NCI-H146 treated with DMSO at 0.1 percent for 48 hours (cell line): ENCODE results near the gene CCR5.
"Not testable (repeated sequence)": the region's sequence is repeated elsewhere in the genome, so short reads cannot be mapped to it uniquely, and the experiment has no call there.

Experiments used
- DNase-seq: peaks from one replicate; lab custom pipeline; 2025; ENCODE audit not compliant: unreplicated experiment; lab: John Stamatoyannopoulos, UW

Gene CCR5

DNA sequence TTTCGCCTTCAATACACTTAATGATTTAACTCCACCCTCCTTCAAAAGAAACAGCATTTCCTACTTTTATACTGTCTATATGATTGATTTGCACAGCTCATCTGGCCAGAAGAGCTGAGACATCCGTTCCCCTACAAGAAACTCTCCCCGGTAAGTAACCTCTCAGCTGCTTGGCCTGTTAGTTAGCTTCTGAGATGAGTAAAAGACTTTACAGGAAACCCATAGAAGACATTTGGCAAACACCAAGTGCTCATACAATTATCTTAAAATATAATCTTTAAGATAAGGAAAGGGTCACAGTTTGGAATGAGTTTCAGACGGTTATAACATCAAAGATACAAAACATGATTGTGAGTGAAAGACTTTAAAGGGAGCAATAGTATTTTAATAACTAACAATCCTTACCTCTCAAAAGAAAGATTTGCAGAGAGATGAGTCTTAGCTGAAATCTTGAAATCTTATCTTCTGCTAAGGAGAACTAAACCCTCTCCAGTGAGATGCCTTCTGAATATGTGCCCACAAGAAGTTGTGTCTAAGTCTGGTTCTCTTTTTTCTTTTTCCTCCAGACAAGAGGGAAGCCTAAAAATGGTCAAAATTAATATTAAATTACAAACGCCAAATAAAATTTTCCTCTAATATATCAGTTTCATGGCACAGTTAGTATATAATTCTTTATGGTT, at the start of gene CCR5:
CCR5 (plus strand) TSS at position 108 of the 680 bp plus-strand sequence. CDS start 1,957 bp downstream, outside the sequence.
- no peak for DNase-seq

GRCh38 chr3:46321461-46322104, 49.2 kb upstream of the CCR5 start:
- no peak for DNase-seq

GRCh38 chr3:46324036-46324435, 46.7 kb upstream of the CCR5 start:
- no peak for DNase-seq

GRCh38 chr3:46325645-46326300, 45.0 kb upstream of the CCR5 start:
- no peak for DNase-seq

DNA sequence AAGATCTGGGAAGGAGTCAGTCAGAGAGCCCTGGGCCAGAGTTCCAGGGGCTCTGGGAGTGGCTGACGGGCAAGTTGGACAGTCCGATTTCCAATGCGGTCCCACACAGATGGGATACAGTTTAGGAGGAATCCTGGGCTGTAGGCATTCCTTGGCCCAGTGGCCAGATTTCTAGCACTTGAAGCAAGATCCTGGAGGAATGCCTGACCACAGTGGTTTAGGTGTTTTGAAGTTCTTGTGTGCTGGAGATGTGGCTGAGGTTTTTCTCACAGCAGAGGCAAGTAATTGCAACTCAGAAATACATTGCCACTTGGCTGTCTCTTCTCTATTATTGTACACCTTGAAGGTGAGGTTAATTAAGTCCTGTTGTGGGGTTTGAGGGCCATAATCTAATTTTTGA, 40.1 kb upstream of the CCR5 start:
- DNase-seq = not testable (repeated sequence)

DNA sequence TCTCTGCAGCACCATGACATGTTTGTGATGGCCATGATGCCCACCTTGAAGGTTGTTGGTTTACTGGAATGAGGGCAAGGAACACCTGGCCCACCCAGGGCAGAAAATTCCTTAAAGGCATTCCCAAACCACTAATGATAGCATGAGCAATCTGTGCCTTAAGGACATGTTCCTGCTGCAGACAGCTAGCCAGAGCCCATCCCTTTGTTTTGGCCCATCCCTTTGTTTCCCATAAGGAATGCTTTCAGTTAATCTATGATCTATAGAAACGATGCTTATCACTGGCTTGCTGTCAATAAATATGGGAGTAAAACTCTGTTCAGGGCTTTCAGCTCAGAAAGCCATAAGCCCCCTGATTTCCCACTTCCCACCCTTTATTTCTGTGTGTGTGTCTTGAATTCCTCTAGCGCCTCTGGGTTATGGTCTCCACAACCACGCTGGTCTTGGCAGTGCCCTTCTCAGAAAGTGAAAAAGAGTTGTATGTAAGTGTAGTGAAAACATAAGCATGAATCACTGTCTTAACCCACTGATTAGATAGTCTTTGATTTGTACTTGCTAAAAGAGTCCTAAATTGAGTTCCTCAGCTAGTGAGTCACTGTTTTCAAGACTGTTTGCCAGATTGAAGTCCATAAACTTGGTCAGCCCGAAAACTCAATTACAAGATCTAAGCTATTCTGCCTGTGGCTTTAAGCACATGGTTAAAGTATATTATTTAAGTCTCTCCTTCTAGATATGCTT, 35.8 kb upstream of the CCR5 start:
- no peak for DNase-seq

- no peak for DNase-seq
These were observed 35.2 kb upstream of the CCR5 start for GRCh38 chr3:46335541-46335940.

- DNase-seq = no peak
These were observed 32.8 kb upstream of the CCR5 start for GRCh38 chr3:46337911-46338310.

- DNase-seq = no peak
These were observed 31.9 kb upstream of the CCR5 start for GRCh38 chr3:46338840-46339239.

- no peak for DNase-seq
These were observed 26.3 kb upstream of the CCR5 start for GRCh38 chr3:46344476-46344875.

DNA sequence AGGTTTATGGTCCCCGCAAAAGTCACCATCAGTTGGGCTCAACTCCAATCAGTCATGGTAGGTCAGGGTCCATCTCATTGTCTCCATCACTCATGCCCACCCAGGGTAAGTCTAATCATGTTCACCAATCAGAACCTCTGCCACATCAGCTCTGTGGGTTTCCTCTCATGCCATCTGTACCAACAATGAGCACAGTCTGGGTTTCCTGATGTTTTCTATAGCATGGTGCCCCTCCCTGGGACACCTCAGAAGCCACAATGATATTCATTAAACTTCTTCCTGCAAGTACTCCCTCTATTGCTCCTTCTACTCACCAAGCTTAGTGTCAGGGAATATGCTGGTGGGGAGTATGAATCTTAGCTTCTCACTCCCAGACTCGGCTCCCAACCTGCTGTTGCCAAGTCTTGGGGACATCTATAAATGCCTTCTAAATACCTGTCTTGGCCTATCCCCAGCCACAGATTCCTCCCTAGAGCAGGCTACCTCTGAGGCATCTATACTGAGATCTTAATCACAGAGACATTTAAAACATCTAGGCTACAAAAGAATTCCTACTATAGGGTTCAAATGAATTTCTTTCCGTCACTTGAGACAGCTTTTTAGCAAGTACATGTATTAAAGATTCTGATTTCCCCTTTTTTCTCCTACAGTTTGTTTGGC, 21.8 kb upstream of the CCR5 start:
- no peak for DNase-seq

DNA sequence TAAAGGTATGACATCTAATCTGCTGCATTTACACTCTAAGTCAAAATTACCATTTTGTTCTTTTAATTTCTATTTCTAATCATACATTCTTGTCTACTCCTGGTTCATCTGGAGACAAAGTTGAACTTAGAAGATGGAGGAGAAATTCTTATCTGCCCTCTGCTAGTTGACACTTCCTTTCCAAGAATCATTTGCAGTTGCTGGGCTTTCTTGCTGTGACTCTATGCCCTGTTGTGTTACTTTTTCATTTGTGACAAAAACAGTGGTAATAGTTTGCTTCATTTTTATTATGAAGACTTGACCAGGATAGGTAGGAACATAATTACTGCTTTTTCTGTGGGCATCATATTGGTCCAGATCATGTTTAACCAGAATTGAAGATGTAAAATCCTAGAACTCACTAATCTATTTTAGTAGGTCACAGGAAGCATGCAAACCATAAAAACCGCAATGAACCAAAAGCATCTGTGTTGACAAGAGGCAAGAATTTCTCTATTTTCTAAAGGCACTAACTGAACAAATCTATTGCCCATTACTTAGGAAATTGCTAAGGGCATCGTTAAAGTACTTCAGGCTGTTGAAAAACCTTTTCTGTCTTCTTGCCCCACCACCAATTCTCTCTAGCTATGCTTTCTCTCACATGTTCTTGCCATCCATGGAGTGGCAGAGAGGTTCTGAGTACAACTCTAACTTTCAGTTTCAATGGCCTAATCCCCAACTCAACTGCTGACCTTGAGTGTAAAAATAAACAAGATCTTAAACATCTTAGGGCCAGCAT, 21.1 kb upstream of the CCR5 start:
- DNase-seq = no peak

DNA sequence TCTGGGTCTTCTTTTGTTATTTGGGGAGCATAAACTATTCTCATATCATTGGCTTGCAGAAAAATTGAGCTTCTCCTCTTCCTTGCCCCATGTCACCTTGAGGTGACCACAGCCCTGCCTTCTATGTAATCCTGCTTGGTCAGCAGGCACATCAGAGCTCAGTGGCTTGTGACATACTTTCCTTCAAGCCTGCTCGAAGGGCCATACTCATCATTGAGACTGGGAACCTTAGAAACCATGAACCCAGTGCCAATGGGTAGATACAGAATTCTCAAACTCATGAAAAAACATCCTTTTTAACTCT, 20.5 kb upstream of the CCR5 start:
- no peak for DNase-seq

DNA sequence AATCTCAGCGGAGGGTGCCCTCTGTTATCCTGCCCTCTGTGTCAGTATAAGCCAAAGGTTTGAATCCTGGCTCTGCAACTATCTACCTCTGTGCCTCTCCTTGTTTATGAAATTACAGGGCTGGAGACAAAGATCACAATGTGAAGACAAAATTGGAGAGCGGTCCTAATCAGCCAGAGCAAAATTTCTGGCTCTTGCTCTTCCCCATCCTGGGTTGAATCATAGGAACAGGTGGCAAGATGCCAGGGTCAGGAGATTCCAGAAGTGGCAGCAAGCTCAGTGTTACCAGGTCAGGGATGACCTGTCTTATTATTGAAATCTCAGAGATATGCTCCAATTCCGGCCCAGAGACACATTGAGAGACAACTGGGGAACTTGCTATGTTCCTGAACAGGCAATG, 19.1 kb upstream of the CCR5 start:
- DNase-seq = no peak

DNA sequence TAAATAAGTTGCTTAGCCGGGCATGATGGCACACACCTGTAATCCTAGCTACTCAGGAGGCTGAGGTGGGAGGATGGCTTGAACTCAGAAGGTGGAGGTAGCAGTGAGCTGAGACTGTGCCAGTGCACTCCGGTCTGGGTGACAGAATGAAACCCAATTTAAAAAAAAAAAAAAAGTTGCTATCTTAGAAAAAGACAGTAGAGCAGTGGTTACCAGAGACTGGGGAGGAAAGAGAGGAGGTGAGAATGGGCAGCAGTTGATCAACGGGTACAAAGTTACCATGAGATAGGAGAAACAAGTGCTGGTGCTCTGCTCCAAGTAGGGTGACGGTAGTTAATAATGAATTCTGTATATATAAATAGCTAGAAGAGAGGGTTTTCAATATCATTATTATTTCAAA, 17.7 kb upstream of the CCR5 start:
- no peak for DNase-seq

DNA sequence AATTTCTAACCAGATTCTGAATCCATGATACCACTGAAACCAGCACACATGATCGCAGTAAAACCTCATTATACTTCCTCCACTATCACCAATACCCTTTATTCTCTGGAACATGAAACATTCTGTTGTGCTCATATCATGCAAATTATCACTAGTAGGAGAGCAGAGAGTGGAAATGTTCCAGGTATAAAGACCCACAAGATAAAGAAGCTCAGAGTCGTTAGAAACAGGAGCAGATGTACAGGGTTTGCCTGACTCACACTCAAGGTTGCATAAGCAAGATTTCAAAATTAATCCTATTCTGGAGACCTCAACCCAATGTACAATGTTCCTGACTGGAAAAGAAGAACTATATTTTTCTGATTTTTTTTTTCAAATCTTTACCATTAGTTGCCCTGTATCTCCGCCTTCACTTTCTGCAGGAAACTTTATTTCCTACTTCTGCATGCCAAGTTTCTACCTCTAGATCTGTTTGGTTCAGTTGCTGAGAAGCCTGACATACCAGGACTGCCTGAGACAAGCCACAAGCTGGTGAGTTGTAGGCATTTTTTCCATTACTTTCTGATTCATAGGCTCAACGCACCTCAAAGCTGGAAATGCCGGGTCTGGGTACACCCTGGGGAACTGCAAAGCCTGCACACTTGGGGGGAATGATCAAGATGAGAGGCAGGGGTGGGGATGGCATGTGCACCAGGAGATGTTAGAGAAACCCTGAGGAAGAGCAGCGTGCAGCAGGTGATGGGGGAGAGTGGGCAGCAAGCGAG, 16.9 kb upstream of the CCR5 start, which contains the start of gene CCR2:
CCR2 (plus strand) TSS at position 465 of the 764 bp plus-strand sequence. CDS start 3,417 bp downstream, outside the sequence.
- DNase-seq = no peak

- DNase-seq = no peak
These were observed 16.3 kb upstream of the CCR5 start for GRCh38 chr3:46354478-46354877.

DNA sequence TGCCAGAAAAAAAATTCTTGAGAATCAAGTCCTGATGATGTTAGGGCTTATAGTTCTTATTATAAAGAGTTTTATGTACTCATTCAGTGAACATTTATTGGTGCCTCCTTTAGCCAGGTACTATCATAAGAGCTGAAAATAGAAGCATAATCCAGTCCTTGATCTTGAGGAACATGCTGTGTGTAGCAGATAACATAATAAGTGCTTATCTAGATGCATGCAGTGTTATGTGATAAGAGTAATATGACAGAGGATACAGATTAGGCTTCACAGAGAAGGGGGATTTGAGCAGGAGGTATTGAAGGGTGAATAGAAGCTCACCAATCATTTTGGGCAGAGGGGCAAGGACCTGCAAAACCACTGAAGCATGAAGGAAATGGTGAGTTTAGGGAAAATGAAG, 15.8 kb upstream of the CCR5 start:
- no peak for DNase-seq

GRCh38 chr3:46356276-46356675, 14.5 kb upstream of the CCR5 start:
- DNase-seq = no peak

- no peak for DNase-seq
These were observed 13.8 kb upstream of the CCR5 start for GRCh38 chr3:46356909-46357308.
